ENCODE measurements around the gene DPP6.

- no peak for TF ChIP-seq CTCF (IDR thresholded peaks at IDR 0.05)
- TF ChIP-seq EZH2 (IDR thresholded peaks at IDR 0.05) = no peak
- no peak for TF ChIP-seq EZH2phosphoT487 (IDR thresholded peaks at IDR 0.05)
Measured at GRCh38 chr7:154178895-154179294, 126.7 kb downstream of the DPP6 start.

Data from neural progenitor cell (in vitro differentiated cells).